Smooth muscle cell (in vitro differentiated cells): ENCODE results near the gene FGF13. TPM values are rescaled to one million over a fixed set of nuclear protein-coding genes. Genes with fewer than 3 reads are reported as not detected.

Source experiments
- DNase-seq: peaks from one replicate; lab custom pipeline; 2025; ENCODE audit not compliant: unreplicated experiment; lab: John Stamatoyannopoulos, UW
- H2AFZ ChIP-seq: fragments of 200-600 bp; sonication (generic); 2 replicates; pipeline ENCODE4 v1.6.0; 2016; ENCODE audit warnings: antibody characterized with exemption, low read depth, mild to moderate bottlenecking
- H3F3A ChIP-seq: fragments of 200-600 bp; sonication (generic); 2 replicates; pipeline ENCODE4 v1.6.0; 2017; ENCODE audit warnings: antibody characterized with exemption, low read depth
- H3K27ac ChIP-seq: fragments of 200-600 bp; sonication (generic); 2 replicates; pipeline ENCODE4 v1.5.1; 2016; ENCODE audit warnings: low read depth, mild to moderate bottlenecking
- H3K27me3 ChIP-seq: fragments of 200-600 bp; sonication (generic); 2 replicates; pipeline ENCODE4 v1.6.1; 2016; ENCODE audit warnings: low read depth, mild to moderate bottlenecking
- H3K36me3 ChIP-seq: fragments of 200-600 bp; sonication (generic); 2 replicates; pipeline ENCODE4 v1.5.1; 2016; ENCODE audit warnings: low read depth
- H3K4me1 ChIP-seq: fragments of 200-600 bp; sonication (generic); 2 replicates; pipeline ENCODE4 v1.5.1; 2016; ENCODE audit warnings: low read depth
- H3K4me2 ChIP-seq: fragments of 200-600 bp; sonication (generic); 2 replicates; pipeline ENCODE4 v1.6.0; 2016; ENCODE audit warnings: mild to moderate bottlenecking
- H3K4me3 ChIP-seq: fragments of 200-600 bp; sonication (generic); 2 replicates; pipeline ENCODE4 v1.5.1; 2016; ENCODE audit warnings: mild to moderate bottlenecking
- H3K79me2 ChIP-seq: fragments of 200-600 bp; sonication (generic); 2 replicates; pipeline ENCODE4 v1.6.0; 2016; ENCODE audit warnings: low read depth, mild to moderate bottlenecking
- H3K9ac ChIP-seq: fragments of 200-600 bp; sonication (generic); 2 replicates; pipeline ENCODE4 v1.6.0; 2016; ENCODE audit warnings: low read depth
- H3K9me3 ChIP-seq: fragments of 200-600 bp; sonication (generic); replicated peaks from 2 replicates; pipeline ENCODE4 v1.5.1; 2016; ENCODE audit warnings: low read depth
- H4K20me1 ChIP-seq: fragments of 200-600 bp; sonication (generic); 2 replicates; pipeline ENCODE4 v1.6.0; 2016; ENCODE audit warnings: low read depth
- whole genome bisulfite sequencing: methylation state at CpG from one replicate; pipeline ENCODE4 v1.1.7; 2016; ENCODE audit warnings: low lambda C conversion rate; 5-methylcytosine and 5-hydroxymethylcytosine counted together
- polyA plus RNA-seq: library from polyadenylated mRNA; unstranded; fragments of >200 nt; fragmentation: Nextera tagmentation; extraction: Ambion mirVana; gene quantifications from 2 replicates; pipeline ENCODE4 v1.2.1, GENCODE V29; 2016
- total RNA-seq: library from RNA; depleted of rRNA; stranded (reverse); fragments of >200 nt; gene quantifications from 2 replicates; pipeline ENCODE4 v1.2.3, GENCODE V29; 2014
- TF ChIP-seq, protein P1 (sequence below): fragments of 200-600 bp; sonication (generic); IDR thresholded peaks from 2 replicates; pipeline ENCODE4 v1.5.1; 2017; ENCODE audit warnings: borderline replicate concordance, mild to moderate bottlenecking, antibody characterized with exemption; ENCODE audit not compliant: insufficient read depth, poor library complexity, severe bottlenecking

The FGF13 gene
- total and polyA plus RNA-seq, 2 experiments from 2014 or later: 0.58 to 0.81 TPM

DNA sequence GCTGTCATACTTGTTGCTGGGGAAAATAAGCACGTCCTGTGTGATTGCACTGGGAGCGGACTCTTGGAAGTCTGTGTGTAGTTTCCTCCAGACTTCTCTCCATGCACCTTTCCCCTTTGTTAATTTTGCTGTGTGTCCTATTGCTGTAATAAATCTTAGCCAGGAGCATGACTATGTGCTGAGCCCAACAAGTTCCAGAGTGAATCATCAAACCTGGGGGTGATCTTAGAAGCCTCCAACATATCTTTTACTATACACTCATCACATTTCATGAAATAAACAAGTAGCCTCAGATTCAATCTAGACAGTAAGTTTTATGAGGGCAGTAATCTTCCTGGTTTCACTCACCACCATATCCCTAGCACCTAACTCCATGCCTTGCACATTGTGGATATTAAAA, 43.3 kb upstream of the FGF13 start:
- H3K9me3 ChIP-seq: no peaks in the 10 kb centered on the region
- no peak overlapping the region for H3K27ac ChIP-seq
- H2AFZ ChIP-seq: no peak overlapping the region
- no peak overlapping the region for H3K4me3 ChIP-seq
- no peaks in the 10 kb centered on the region for H3K27me3 ChIP-seq
- H4K20me1 ChIP-seq: no peaks in the 10 kb centered on the region
- H3K79me2 ChIP-seq: no peaks in the 10 kb centered on the region
- no peaks in the 10 kb centered on the region for H3K4me1 ChIP-seq
- DNase-seq: no peak
- no peak overlapping the region for H3K9ac ChIP-seq
- 59% methylated on average over 2 of the region's 2 CpGs for WGBS
- TF ChIP-seq, protein P1, sequence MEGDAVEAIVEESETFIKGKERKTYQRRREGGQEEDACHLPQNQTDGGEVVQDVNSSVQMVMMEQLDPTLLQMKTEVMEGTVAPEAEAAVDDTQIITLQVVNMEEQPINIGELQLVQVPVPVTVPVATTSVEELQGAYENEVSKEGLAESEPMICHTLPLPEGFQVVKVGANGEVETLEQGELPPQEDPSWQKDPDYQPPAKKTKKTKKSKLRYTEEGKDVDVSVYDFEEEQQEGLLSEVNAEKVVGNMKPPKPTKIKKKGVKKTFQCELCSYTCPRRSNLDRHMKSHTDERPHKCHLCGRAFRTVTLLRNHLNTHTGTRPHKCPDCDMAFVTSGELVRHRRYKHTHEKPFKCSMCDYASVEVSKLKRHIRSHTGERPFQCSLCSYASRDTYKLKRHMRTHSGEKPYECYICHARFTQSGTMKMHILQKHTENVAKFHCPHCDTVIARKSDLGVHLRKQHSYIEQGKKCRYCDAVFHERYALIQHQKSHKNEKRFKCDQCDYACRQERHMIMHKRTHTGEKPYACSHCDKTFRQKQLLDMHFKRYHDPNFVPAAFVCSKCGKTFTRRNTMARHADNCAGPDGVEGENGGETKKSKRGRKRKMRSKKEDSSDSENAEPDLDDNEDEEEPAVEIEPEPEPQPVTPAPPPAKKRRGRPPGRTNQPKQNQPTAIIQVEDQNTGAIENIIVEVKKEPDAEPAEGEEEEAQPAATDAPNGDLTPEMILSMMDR: no peak
- H3K4me2 ChIP-seq: no peak overlapping the region
- H3K36me3 ChIP-seq: no peaks in the 10 kb centered on the region
- H3F3A ChIP-seq: no peaks in the 10 kb centered on the region

DNA sequence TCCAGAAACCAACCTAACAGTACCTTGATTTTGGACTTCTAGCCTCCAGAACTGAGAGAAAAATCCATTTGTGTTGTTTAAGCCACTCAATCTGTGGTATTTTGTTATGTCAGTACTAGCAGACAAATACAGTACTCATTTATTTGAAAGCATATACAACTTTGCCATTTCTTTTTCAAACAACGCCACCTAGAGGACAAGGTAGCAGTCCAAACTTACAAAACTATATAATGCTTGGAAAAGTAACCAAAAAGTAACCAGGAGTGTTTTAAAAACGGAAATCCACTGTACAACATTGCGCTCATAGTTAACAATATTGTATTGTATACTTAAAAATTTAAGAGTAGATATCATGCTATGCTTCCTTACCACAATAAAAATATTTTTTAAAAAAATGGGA, 37.0 kb upstream of the FGF13 start:
- 35% methylated on average over 3 of the region's 3 CpGs for WGBS
- Histone ChIP-seq H3F3A (no peaks in the 10 kb centered on the region), H3K4me2 (no peak overlapping the region), H3K27ac (no peak overlapping the region), H2AFZ (no peak overlapping the region), H3K4me3 (no peak overlapping the region), H3K9ac (no peak overlapping the region), H3K27me3 (no peaks in the 10 kb centered on the region), H3K9me3 (no peaks in the 10 kb centered on the region), H3K4me1 (no peaks in the 10 kb centered on the region), H3K79me2 (no peaks in the 10 kb centered on the region), H3K36me3 (no peaks in the 10 kb centered on the region), H4K20me1 (no peaks in the 10 kb centered on the region)
- no peak for DNase-seq
- TF ChIP-seq, protein P1: peak; percentile 54

GRCh38 chrX:138745196-138745595, 33.7 kb upstream of the FGF13 start:
- H3K27ac ChIP-seq: no peak overlapping the region
- no peak overlapping the region for H3K9ac ChIP-seq
- H3K9me3 ChIP-seq: no peaks in the 10 kb centered on the region
- no peak for DNase-seq
- no peaks in the 10 kb centered on the region for H4K20me1 ChIP-seq
- no peaks in the 10 kb centered on the region for H3K4me1 ChIP-seq
- 16% methylated on average over 7 of the region's 7 CpGs for WGBS
- H3K4me2 ChIP-seq: no peak overlapping the region
- H2AFZ ChIP-seq: no peak overlapping the region
- H3K4me3 ChIP-seq: no peak overlapping the region
- TF ChIP-seq, protein P1: peak; percentile 59
- no peaks in the 10 kb centered on the region for H3F3A ChIP-seq
- H3K36me3 ChIP-seq: no peaks in the 10 kb centered on the region
- no peaks in the 10 kb centered on the region for H3K79me2 ChIP-seq
- no peaks in the 10 kb centered on the region for H3K27me3 ChIP-seq

- Histone ChIP-seq H3K27ac (no peak overlapping the region), H3K9ac (no peak overlapping the region), H3K4me2 (no peak overlapping the region), H3K4me1 (no peaks in the 10 kb centered on the region), H3K79me2 (no peaks in the 10 kb centered on the region), H4K20me1 (no peaks in the 10 kb centered on the region), H3K4me3 (no peak overlapping the region), H3K9me3 (no peaks in the 10 kb centered on the region), H3F3A (no peaks in the 10 kb centered on the region), H2AFZ (no peak overlapping the region), H3K36me3 (no peaks in the 10 kb centered on the region), H3K27me3 (no peaks in the 10 kb centered on the region)
- DNase-seq: no peak
- TF ChIP-seq, protein P1: no peak
- 89% methylated on average over 5 of the region's 5 CpGs for WGBS
Measured at GRCh38 chrX:138742217-138742616, 30.7 kb upstream of the FGF13 start.
